ENCODE measurements around the gene EI24. TPM values are rescaled to one million over a fixed set of nuclear protein-coding genes. Genes with fewer than 3 reads are reported as not detected.

EI24 gene
- total and polyA plus RNA-seq, 9 donors, result 40.3 to 83.3 (median 66.4) TPM

GRCh38 chr11:125624756-125625213 is 55.5 kb downstream of the EI24 start, which contains the start of gene CHEK1:
Gene CHEK1 (plus strand): TSS chr11:125625163. CDS start chr11:125626769, 1,606 bp downstream.
- no peaks in the 10 kb centered on the region for H3K9me3 ChIP-seq (replicated peaks; ENCODE audit: control insufficient read depth, low read depth, low read length)
- DNase-seq, result no peak
- H3K4me3 ChIP-seq (ENCODE audit: low read length), result peak within 1 kb of the TSS; percentile 85
- no peaks in the 10 kb centered on the region for H3K27me3 ChIP-seq (ENCODE audit: control insufficient read depth, insufficient read depth, low read length)
- no CpG with 5 or more reads among the region's 9 CpGs for WGBS (ENCODE audit: insufficient coverage)
- H3K27ac ChIP-seq (ENCODE audit: low read length), result peak within 1 kb of the TSS; percentile 99
- H3K36me3 ChIP-seq (ENCODE audit: control insufficient read depth, insufficient read depth, low read length), result peaks cover 17% of the 10 kb centered on the region
- peaks cover 8% of the 10 kb centered on the region for H3K4me1 ChIP-seq (ENCODE audit: control insufficient read depth, insufficient read depth, low read length)

- peak overlapping the region; percentile 99 for H3K27ac ChIP-seq (ENCODE audit: low read length)
- no peaks in the 10 kb centered on the region for H3K27me3 ChIP-seq (ENCODE audit: control insufficient read depth, insufficient read depth, low read length)
- WGBS (ENCODE audit: insufficient coverage), result 1% methylated on average over 20 of the region's 20 CpGs
- no peak for DNase-seq
- peaks cover 8% of the 10 kb centered on the region for H3K4me1 ChIP-seq (ENCODE audit: control insufficient read depth, insufficient read depth, low read length)
- no peaks in the 10 kb centered on the region for H3K9me3 ChIP-seq (replicated peaks; ENCODE audit: control insufficient read depth, low read depth, low read length)
- H3K36me3 ChIP-seq (ENCODE audit: control insufficient read depth, insufficient read depth, low read length), result peaks cover 14% of the 10 kb centered on the region
- peak overlapping the region; percentile 85 for H3K4me3 ChIP-seq (ENCODE audit: low read length)
These were observed 56.0 kb downstream of the EI24 start for GRCh38 chr11:125625225-125625629.

DNA sequence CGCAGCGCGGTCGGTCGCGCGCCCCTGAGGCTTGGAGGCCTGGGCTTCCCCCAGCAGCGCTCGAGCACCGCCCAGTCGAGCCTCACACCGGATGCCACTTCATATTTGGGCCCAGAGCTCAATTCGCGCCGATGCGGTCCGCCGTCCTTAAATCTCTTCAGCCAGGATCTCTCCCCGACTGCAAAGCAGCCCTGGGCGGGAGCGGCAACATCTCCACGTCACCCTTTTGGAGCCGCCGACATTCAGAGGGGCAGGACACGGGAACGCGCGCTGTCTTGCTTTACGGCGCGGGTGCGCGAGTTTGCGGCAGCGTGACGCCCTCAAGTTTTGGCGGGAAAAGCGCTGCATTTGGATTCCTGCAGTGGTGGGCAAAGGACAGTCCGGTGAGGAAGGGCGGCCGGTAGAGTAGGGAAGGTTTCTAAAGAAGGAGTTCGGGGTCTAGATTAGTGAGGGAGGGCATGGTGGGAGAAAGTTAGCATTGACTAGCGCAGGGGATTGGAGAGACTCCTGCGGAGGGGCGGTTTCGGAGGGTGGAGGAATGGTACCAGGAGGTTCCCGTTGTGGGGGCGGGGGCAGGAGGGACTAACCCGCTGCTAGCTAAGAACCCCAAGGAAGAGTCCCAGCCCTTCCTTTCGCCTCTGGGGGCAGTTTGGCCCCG is 56.5 kb downstream of the EI24 start:
- under 1% methylated on average over 44 of the region's 51 CpGs for WGBS (ENCODE audit: insufficient coverage)
- peak overlapping the region; percentile 85 for H3K4me3 ChIP-seq (ENCODE audit: low read length)
- no peaks in the 10 kb centered on the region for H3K27me3 ChIP-seq (ENCODE audit: control insufficient read depth, insufficient read depth, low read length)
- H3K4me1 ChIP-seq (ENCODE audit: control insufficient read depth, insufficient read depth, low read length), result peaks cover 8% of the 10 kb centered on the region
- no peaks in the 10 kb centered on the region for H3K9me3 ChIP-seq (replicated peaks; ENCODE audit: control insufficient read depth, low read depth, low read length)
- peak overlapping the region; percentile 99 for H3K27ac ChIP-seq (ENCODE audit: low read length)
- peak; percentile 96 for DNase-seq
- peaks cover 11% of the 10 kb centered on the region for H3K36me3 ChIP-seq (ENCODE audit: control insufficient read depth, insufficient read depth, low read length)

GRCh38 chr11:125626288-125626950 is 57.1 kb downstream of the EI24 start:
- WGBS (ENCODE audit: insufficient coverage), result 0% methylated on average over 9 of the region's 18 CpGs
- H3K9me3 ChIP-seq (replicated peaks; ENCODE audit: control insufficient read depth, low read depth, low read length), result no peaks in the 10 kb centered on the region
- no peaks in the 10 kb centered on the region for H3K27me3 ChIP-seq (ENCODE audit: control insufficient read depth, insufficient read depth, low read length)
- DNase-seq, result peak; percentile 73
- H3K4me1 ChIP-seq (ENCODE audit: control insufficient read depth, insufficient read depth, low read length), result peaks cover 8% of the 10 kb centered on the region
- H3K36me3 ChIP-seq (ENCODE audit: control insufficient read depth, insufficient read depth, low read length), result peaks cover 7% of the 10 kb centered on the region
- H3K4me3 ChIP-seq (ENCODE audit: low read length), result peak overlapping the region; percentile 85
- H3K27ac ChIP-seq (ENCODE audit: low read length), result peak overlapping the region; percentile 99

GRCh38 chr11:125627236-125627910 is 58.1 kb downstream of the EI24 start:
- H3K36me3 ChIP-seq (ENCODE audit: control insufficient read depth, insufficient read depth, low read length), result peaks cover 4% of the 10 kb centered on the region
- H3K27me3 ChIP-seq (ENCODE audit: control insufficient read depth, insufficient read depth, low read length), result no peaks in the 10 kb centered on the region
- DNase-seq, result no peak
- no peak overlapping the region for H3K4me3 ChIP-seq (ENCODE audit: low read length)
- no peak overlapping the region for H3K27ac ChIP-seq (ENCODE audit: low read length)
- H3K9me3 ChIP-seq (replicated peaks; ENCODE audit: control insufficient read depth, low read depth, low read length), result no peaks in the 10 kb centered on the region
- H3K4me1 ChIP-seq (ENCODE audit: control insufficient read depth, insufficient read depth, low read length), result peaks cover 8% of the 10 kb centered on the region
- WGBS (ENCODE audit: insufficient coverage), result no CpG with 5 or more reads among the region's 7 CpGs

Other genes with a start within 250 kb of the EI24 start
- 10.6 TPM for gene FEZ1, start 73.2 kb upstream of the EI24 start, total RNA-seq
- gene FEZ1, start 73.2 kb upstream of the EI24 start, polyA plus RNA-seq (ENCODE audit: insufficient read depth in 1 of 8, insufficient read length in 8 of 8, low replicate concordance in 1 of 8), result 10 to 100 TPM in 3 of 8 donors, 1 to 10 TPM in 5; 4.4 to 11.9 (median 7.4) TPM
- 68.9 TPM for gene STT3A, start 23.4 kb downstream of the EI24 start, total RNA-seq
- 100 to 1,000 TPM; 109 to 158 (median 115) TPM for gene STT3A, start 23.4 kb downstream of the EI24 start, polyA plus RNA-seq (ENCODE audit: insufficient read depth in 1 of 8, insufficient read length in 8 of 8, low replicate concordance in 1 of 8)
- gene CHEK1, start 55.7 kb downstream of the EI24 start, total RNA-seq, result 9.4 TPM
- gene CHEK1, start 55.7 kb downstream of the EI24 start, polyA plus RNA-seq (ENCODE audit: insufficient read depth in 1 of 8, insufficient read length in 8 of 8, low replicate concordance in 1 of 8), result 10 to 100 TPM in 3 of 8 donors, 1 to 10 TPM in 5; 7.6 to 16.6 (median 9.7) TPM
- gene ACRV1, start 111.4 kb downstream of the EI24 start, total RNA-seq, result not detected
- gene ACRV1, start 111.4 kb downstream of the EI24 start, polyA plus RNA-seq (ENCODE audit: insufficient read depth in 1 of 8, insufficient read length in 8 of 8, low replicate concordance in 1 of 8), result under 1 TPM; 0.26 to 0.78 (median 0.37) TPM
- gene PATE1, start 176.8 kb downstream of the EI24 start, total RNA-seq, result not detected
- not detected for gene PATE1, start 176.8 kb downstream of the EI24 start, polyA plus RNA-seq (ENCODE audit: insufficient read depth in 1 of 8, insufficient read length in 8 of 8, low replicate concordance in 1 of 8)
- gene PATE2, start 209.4 kb downstream of the EI24 start, total RNA-seq, result 0.13 TPM
- under 1 TPM in 2 of 8 donors, not detected in 6; 0.07 to 0.17 TPM for gene PATE2, start 209.4 kb downstream of the EI24 start, polyA plus RNA-seq (ENCODE audit: insufficient read depth in 1 of 8, insufficient read length in 8 of 8, low replicate concordance in 1 of 8)
- gene PATE3, start 218.7 kb downstream of the EI24 start, total RNA-seq, result not detected
- not detected for gene PATE3, start 218.7 kb downstream of the EI24 start, polyA plus RNA-seq (ENCODE audit: insufficient read depth in 1 of 8, insufficient read length in 8 of 8, low replicate concordance in 1 of 8)